HepG2 (cell line): ENCODE data around the gene OR4D9.

Experiments used
- CTCF ChIP-seq: sonication (generic); formaldehyde crosslinking; IDR thresholded peaks from 2 replicates; pipeline ENCODE4 v1.5.0; 2020; ENCODE audit warnings: mild to moderate bottlenecking, missing genetic modification reagents, moderate library complexity
- DDIT3 ChIP-seq: sonication (generic); formaldehyde crosslinking; IDR thresholded peaks from 2 replicates; pipeline ENCODE4 v1.4.0; 2020; ENCODE audit warnings: mild to moderate bottlenecking, missing genetic modification reagents
- HNRNPL ChIP-seq: fragments of 200-400 bp; formaldehyde crosslinking; IDR thresholded peaks from 2 replicates; pipeline ENCODE4 v1.6.1; 2017; ENCODE audit warnings: mild to moderate bottlenecking, low read depth, low read length
- ZNF274 ChIP-seq: sonication (generic); formaldehyde crosslinking; IDR thresholded peaks from 2 replicates; pipeline ENCODE4 v1.5.1; 2020; ENCODE audit warnings: mild to moderate bottlenecking, missing genetic modification reagents

DNA sequence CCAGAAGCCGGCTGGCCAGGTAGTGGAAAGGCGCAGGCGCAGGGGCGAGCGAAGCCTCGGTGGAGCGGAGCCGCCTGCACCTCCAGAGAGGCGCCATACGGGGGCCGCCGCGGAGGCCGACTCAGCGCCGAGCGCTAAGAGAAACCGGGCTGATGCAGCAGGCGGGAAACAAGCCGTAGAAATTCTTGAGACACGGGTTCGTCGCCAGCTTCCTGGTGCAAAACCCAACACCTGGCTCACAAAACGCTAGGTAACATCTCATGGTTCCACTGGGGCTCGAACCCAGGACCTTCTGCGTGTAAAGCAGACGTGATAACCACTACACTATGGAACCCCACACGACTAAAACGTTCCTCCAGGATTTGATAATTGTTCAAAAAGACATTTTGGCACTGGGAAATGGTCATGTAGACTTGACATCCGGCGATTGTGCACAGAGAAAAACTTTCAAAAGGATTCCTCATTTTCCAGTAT, 39.1 kb downstream of the OR4D9 start:
- TF ChIP-seq HNRNPL (no peak), CTCF (CRISPR knock-in tag) (peak; percentile 64), DDIT3 (CRISPR knock-in tag) (no peak), ZNF274 (CRISPR knock-in tag) (peak; percentile 76)
